ENCODE data around the gene FBL. TPM values are rescaled to one million over a fixed set of nuclear protein-coding genes. Genes with fewer than 3 reads are reported as not detected.

Gene FBL
- total and polyA plus RNA-seq, 4 donors = 23.3 to 96.2 (median 57.7) TPM

DNA sequence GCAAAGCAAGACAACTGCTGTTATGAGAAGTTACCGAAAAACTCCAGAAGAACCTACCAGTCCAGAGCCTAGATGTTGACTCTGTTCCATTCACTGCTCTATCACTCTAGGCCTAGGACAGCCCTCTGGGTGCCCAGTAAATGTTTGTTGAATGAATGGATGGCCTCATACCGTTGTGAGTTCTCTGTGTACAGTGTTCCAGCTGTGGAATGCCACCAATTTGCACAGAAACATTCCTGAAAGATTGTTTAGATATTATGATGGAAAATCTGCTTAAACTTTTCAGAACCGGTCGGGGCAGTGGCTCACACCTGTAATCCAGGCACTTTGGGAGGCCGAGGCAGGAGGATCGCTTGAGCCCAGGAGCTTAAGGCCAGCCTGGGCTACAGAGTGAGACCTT is 1.3 kb upstream of the FBL start:
- no peak for TF ChIP-seq HNF4G (IDR thresholded peaks at IDR 0.05)
- TF ChIP-seq, protein P1, sequence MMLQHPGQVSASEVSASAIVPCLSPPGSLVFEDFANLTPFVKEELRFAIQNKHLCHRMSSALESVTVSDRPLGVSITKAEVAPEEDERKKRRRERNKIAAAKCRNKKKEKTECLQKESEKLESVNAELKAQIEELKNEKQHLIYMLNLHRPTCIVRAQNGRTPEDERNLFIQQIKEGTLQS (IDR thresholded peaks at IDR 0.05) = no peak
- TF ChIP-seq RXRA (IDR thresholded peaks at IDR 0.05) = no peak
- TF ChIP-seq NR2F2 (IDR thresholded peaks at IDR 0.05) = no peak
- no peak for TF ChIP-seq FOXA2 (IDR thresholded peaks at IDR 0.05)
- no peak for TF ChIP-seq SP1 (IDR thresholded peaks at IDR 0.05)
- TF ChIP-seq YY1 (IDR thresholded peaks at IDR 0.05) = no peak
- TF ChIP-seq, protein P2, sequence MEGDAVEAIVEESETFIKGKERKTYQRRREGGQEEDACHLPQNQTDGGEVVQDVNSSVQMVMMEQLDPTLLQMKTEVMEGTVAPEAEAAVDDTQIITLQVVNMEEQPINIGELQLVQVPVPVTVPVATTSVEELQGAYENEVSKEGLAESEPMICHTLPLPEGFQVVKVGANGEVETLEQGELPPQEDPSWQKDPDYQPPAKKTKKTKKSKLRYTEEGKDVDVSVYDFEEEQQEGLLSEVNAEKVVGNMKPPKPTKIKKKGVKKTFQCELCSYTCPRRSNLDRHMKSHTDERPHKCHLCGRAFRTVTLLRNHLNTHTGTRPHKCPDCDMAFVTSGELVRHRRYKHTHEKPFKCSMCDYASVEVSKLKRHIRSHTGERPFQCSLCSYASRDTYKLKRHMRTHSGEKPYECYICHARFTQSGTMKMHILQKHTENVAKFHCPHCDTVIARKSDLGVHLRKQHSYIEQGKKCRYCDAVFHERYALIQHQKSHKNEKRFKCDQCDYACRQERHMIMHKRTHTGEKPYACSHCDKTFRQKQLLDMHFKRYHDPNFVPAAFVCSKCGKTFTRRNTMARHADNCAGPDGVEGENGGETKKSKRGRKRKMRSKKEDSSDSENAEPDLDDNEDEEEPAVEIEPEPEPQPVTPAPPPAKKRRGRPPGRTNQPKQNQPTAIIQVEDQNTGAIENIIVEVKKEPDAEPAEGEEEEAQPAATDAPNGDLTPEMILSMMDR (IDR thresholded peaks at IDR 0.05; ENCODE audit: low read depth, low read length, missing input control) = no peak
- Histone ChIP-seq H3K27me3 (ENCODE audit: control insufficient read depth in 4 of 4, insufficient read depth in 4 of 4, low read length in 3 of 4) (no peaks in the 10 kb centered on the region), H3K9ac (ENCODE audit: low read depth in 1 of 2, low read length in 2 of 2) (no peak overlapping the region), H3K27ac (ENCODE audit: low read depth in 1 of 2, low read length in 2 of 2) (no peak overlapping the region), H3K4me1 (ENCODE audit: control insufficient read depth in 4 of 4, insufficient read depth in 4 of 4, low read length in 3 of 4) (peaks cover 6 to 30% (median 22%) of the 10 kb centered on the region in 4 donors), H3K36me3 (ENCODE audit: control insufficient read depth in 4 of 4, insufficient read depth in 3 of 4, low read depth in 1 of 4, low read length in 3 of 4) (no peaks in the 10 kb centered on the region), H3K4me3 (ENCODE audit: low read depth in 1 of 3, low read length in 3 of 3) (no peak overlapping the region), H3K9me3 (ENCODE audit: control insufficient read depth in 4 of 4, low read length in 3 of 4) (no peaks in the 10 kb centered on the region)
- no peak for DNase-seq (ENCODE audit: low spot score)
- 90% methylated on average over 6 of the region's 6 CpGs for WGBS

DNA sequence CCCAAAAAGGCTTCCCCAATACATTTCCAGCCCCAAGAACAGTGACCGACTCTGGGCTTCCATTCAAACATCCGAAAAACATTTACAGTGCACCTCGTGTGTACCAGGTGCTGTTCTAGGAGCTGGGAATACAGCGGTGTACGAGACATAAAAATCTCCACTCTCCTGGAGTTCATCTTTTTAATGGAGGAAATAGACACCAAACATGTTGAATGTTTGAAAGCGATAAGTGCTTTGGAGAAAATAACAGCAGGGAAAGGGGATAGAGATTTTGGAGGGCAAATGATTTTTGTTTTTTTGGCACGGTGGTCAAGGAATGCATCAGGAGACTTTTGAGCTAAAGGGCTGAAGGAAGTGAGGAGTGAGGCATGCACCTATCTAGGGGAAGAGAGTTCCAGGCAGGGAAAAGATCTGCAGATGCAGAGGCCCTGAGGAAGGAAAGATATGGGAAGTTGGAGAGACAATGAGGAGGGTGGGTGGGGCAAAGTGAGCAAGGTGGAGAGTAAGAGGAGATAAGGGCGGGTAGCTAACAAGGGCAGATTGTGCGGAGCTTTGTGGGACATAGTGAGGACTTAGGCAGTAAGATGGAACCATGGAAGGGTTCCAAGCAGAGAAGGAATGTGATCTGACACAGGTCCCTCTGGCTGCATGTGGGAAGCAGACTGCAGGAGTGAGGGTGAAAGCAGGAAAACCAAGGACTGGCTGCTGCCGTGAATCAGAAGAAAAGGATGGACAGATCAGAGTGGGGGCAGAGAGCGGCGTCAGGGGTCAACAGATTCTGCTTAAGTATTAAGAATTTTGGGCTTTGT is 703 bp upstream of the FBL start:
- Histone ChIP-seq H3K9me3 (ENCODE audit: control insufficient read depth in 4 of 4, low read length in 3 of 4) (no peaks in the 10 kb centered on the region), H3K4me3 (ENCODE audit: low read depth in 1 of 3, low read length in 3 of 3) (peak overlapping the region; percentile 27 to 75 (median 57)), H3K9ac (ENCODE audit: low read depth in 1 of 2, low read length in 2 of 2) (peak overlapping the region; percentile 51 to 81), H3K27ac (ENCODE audit: low read depth in 1 of 2, low read length in 2 of 2) (peak overlapping the region; percentile 80 to 85), H3K27me3 (ENCODE audit: control insufficient read depth in 4 of 4, insufficient read depth in 4 of 4, low read length in 3 of 4) (no peaks in the 10 kb centered on the region), H3K36me3 (ENCODE audit: control insufficient read depth in 4 of 4, insufficient read depth in 3 of 4, low read depth in 1 of 4, low read length in 3 of 4) (no peaks in the 10 kb centered on the region), H3K4me1 (ENCODE audit: control insufficient read depth in 4 of 4, insufficient read depth in 4 of 4, low read length in 3 of 4) (peaks cover 6 to 34% (median 23%) of the 10 kb centered on the region in 4 donors)
- 50% methylated on average over 12 of the region's 12 CpGs for WGBS
- no peak for TF ChIP-seq GABPA (IDR thresholded peaks at IDR 0.05 in 1 of 2, conservative IDR thresholded peaks at IDR 0.05 in 1 of 2)
- peak; percentile 4 for TF ChIP-seq TAF1 (conservative IDR thresholded peaks at IDR 0.05)
- TF ChIP-seq, protein P1 (IDR thresholded peaks at IDR 0.05) = no peak
- DNase-seq (ENCODE audit: low spot score) = no peak

GRCh38 chr19:39845584-39845932 is 621 bp downstream of the FBL start:
- H3K36me3 ChIP-seq (ENCODE audit: control insufficient read depth in 4 of 4, insufficient read depth in 3 of 4, low read depth in 1 of 4, low read length in 3 of 4) = no peaks in the 10 kb centered on the region
- H3K9me3 ChIP-seq (ENCODE audit: control insufficient read depth in 4 of 4, low read length in 3 of 4) = no peaks in the 10 kb centered on the region
- peak overlapping the region; percentile 80 to 85 for H3K27ac ChIP-seq (ENCODE audit: low read depth in 1 of 2, low read length in 2 of 2)
- no peaks in the 10 kb centered on the region for H3K27me3 ChIP-seq (ENCODE audit: control insufficient read depth in 4 of 4, insufficient read depth in 4 of 4, low read length in 3 of 4)
- 3% methylated on average over 17 of the region's 17 CpGs for WGBS
- DNase-seq (ENCODE audit: low spot score) = no peak
- peak overlapping the region; percentile 75 to 96 (median 86) for H3K4me3 ChIP-seq (ENCODE audit: low read depth in 1 of 3, low read length in 3 of 3)
- peak overlapping the region; percentile 82 to 92 for H3K9ac ChIP-seq (ENCODE audit: low read depth in 1 of 2, low read length in 2 of 2)
- H3K4me1 ChIP-seq (ENCODE audit: control insufficient read depth in 4 of 4, insufficient read depth in 4 of 4, low read length in 3 of 4) = peaks cover 6 to 34% (median 25%) of the 10 kb centered on the region in 4 donors
- TF ChIP-seq HNF4G (IDR thresholded peaks at IDR 0.05) (no peak), RXRA (IDR thresholded peaks at IDR 0.05) (no peak), RAD21 (IDR thresholded peaks at IDR 0.05) (no peak), FOXA2 (IDR thresholded peaks at IDR 0.05) (no peak), SP1 (IDR thresholded peaks at IDR 0.05) (no peak), YY1 (IDR thresholded peaks at IDR 0.05) (no peak), FOXA1 (IDR thresholded peaks at IDR 0.05) (no peak), JUND (IDR thresholded peaks at IDR 0.05) (no peak), NR2F2 (IDR thresholded peaks at IDR 0.05) (no peak)
- TF ChIP-seq, protein P3, sequence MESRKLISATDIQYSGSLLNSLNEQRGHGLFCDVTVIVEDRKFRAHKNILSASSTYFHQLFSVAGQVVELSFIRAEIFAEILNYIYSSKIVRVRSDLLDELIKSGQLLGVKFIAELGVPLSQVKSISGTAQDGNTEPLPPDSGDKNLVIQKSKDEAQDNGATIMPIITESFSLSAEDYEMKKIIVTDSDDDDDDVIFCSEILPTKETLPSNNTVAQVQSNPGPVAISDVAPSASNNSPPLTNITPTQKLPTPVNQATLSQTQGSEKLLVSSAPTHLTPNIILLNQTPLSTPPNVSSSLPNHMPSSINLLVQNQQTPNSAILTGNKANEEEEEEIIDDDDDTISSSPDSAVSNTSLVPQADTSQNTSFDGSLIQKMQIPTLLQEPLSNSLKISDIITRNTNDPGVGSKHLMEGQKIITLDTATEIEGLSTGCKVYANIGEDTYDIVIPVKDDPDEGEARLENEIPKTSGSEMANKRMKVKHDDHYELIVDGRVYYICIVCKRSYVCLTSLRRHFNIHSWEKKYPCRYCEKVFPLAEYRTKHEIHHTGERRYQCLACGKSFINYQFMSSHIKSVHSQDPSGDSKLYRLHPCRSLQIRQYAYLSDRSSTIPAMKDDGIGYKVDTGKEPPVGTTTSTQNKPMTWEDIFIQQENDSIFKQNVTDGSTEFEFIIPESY (IDR thresholded peaks at IDR 0.05) = no peak
- TF ChIP-seq, protein P2 (IDR thresholded peaks at IDR 0.05; ENCODE audit: low read depth, low read length, missing input control) = no peak
- TF ChIP-seq, protein P1 (IDR thresholded peaks at IDR 0.05) = no peak
- TF ChIP-seq, protein P4, sequence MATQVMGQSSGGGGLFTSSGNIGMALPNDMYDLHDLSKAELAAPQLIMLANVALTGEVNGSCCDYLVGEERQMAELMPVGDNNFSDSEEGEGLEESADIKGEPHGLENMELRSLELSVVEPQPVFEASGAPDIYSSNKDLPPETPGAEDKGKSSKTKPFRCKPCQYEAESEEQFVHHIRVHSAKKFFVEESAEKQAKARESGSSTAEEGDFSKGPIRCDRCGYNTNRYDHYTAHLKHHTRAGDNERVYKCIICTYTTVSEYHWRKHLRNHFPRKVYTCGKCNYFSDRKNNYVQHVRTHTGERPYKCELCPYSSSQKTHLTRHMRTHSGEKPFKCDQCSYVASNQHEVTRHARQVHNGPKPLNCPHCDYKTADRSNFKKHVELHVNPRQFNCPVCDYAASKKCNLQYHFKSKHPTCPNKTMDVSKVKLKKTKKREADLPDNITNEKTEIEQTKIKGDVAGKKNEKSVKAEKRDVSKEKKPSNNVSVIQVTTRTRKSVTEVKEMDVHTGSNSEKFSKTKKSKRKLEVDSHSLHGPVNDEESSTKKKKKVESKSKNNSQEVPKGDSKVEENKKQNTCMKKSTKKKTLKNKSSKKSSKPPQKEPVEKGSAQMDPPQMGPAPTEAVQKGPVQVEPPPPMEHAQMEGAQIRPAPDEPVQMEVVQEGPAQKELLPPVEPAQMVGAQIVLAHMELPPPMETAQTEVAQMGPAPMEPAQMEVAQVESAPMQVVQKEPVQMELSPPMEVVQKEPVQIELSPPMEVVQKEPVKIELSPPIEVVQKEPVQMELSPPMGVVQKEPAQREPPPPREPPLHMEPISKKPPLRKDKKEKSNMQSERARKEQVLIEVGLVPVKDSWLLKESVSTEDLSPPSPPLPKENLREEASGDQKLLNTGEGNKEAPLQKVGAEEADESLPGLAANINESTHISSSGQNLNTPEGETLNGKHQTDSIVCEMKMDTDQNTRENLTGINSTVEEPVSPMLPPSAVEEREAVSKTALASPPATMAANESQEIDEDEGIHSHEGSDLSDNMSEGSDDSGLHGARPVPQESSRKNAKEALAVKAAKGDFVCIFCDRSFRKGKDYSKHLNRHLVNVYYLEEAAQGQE (IDR thresholded peaks at IDR 0.05) = no peak

Data from liver (tissue), 9 donors.